ENCODE results near the gene TMEM250.

The TMEM250 gene

DNA sequence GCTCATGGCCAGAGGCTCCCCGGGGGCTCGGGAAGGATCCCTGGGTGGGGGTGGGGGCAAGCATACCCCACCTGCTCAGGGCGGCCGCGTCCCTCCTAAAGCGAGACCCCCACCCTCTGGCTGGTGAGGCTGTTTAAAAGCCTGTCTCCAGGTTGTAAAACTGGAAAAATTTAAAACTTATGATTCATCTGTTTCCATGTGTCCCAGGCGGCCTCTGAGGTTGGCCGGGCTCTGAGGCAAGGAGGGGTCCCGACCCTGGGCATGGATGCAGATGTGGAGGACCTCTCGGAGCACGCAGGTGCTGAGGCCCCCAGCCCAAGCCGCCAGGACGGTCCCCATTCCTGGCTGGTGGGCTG lies 24.2 kb upstream of the TMEM250 start:
- TF ChIP-seq, protein P1, sequence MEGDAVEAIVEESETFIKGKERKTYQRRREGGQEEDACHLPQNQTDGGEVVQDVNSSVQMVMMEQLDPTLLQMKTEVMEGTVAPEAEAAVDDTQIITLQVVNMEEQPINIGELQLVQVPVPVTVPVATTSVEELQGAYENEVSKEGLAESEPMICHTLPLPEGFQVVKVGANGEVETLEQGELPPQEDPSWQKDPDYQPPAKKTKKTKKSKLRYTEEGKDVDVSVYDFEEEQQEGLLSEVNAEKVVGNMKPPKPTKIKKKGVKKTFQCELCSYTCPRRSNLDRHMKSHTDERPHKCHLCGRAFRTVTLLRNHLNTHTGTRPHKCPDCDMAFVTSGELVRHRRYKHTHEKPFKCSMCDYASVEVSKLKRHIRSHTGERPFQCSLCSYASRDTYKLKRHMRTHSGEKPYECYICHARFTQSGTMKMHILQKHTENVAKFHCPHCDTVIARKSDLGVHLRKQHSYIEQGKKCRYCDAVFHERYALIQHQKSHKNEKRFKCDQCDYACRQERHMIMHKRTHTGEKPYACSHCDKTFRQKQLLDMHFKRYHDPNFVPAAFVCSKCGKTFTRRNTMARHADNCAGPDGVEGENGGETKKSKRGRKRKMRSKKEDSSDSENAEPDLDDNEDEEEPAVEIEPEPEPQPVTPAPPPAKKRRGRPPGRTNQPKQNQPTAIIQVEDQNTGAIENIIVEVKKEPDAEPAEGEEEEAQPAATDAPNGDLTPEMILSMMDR (IDR thresholded peaks at IDR 0.05; ENCODE audit: low read depth, low read length, missing control alignments), result no peak
- DNase-seq (ENCODE audit: low read depth), result no peak
- no peak overlapping the region for H3K4me3 ChIP-seq (ENCODE audit: low read depth, low read length)

DNA sequence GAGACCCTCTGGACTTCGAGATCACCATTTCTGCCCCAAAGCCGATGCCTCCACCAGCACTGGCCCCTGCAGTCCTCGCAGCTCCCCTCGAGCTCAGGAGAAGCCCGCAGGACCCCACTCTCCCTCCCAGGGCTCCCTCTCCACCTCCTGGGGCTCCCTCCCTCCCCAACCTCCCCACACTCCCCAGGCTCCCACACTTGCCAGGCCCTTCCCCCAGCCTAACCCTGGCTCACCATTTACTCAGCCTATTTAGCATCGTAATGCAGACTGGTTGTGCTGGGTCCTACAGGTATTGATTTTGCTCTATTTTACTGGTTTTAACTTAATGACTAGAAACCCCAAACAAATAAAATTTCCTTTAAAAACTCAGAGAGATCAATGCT lies 23.7 kb upstream of the TMEM250 start:
- H3K4me3 ChIP-seq (ENCODE audit: low read depth, low read length), result no peak overlapping the region
- no peak for DNase-seq (ENCODE audit: low read depth)
- TF ChIP-seq, protein P1 (IDR thresholded peaks at IDR 0.05; ENCODE audit: low read depth, low read length, missing control alignments), result no peak

DNA sequence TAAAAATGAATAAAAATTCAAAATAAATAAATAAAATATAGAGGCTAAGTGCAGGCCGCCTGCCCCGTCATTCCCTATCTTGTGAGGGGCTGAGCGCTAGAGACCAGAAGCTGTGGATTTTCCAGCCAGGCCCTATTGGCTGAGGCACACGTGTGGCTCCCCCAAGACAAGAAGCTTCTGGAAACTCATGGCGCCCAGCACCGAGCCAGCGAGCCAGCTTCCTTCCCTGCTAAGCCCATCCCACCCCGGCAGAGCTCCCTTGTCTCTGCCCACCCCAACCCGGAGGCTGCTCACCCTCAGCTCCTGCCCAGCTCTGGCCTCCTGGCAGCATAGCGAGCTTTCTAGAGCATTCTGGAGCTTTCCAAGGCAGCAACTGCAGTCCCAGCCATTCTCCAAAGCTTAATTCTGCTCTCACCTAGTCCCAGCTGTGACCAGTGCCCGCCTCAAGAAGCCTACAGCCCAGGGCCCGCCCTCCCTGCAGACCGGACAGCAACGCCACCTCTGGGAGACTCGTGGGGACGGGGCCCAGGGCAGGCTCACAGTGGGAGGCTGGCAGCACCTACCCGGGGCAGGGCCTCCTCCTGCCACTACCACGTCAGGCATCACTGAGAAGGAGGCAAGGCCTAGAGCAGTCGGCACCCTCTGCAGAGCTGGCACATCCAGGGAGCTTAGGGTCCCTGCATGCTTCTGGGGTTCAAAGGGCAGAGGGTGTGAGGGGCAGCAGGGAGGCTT lies 23.2 kb upstream of the TMEM250 start:
- TF ChIP-seq, protein P1 (IDR thresholded peaks at IDR 0.05; ENCODE audit: low read depth, low read length, missing control alignments), result no peak
- DNase-seq (ENCODE audit: low read depth), result no peak
- H3K4me3 ChIP-seq (ENCODE audit: low read depth, low read length), result no peak overlapping the region

DNA sequence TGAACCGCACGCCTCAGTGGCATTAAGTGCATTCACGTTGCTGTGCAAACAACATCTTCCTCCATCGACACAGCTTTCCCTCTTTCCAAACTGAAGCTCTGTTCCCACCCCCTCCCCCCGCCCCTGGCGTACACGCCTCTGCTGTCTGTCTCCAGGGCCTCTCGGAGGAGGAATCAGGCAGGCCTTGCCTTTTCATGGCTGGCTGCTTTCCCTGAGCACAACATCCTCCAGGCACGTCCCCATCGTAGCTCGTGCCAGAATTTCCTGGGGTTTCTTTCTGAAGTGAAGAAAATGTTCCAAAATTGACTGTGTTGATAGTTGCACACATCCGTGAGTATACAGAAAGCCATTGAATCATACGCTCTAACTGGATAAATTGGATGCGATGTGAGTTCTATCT lies 22.3 kb upstream of the TMEM250 start:
- TF ChIP-seq, protein P1 (IDR thresholded peaks at IDR 0.05; ENCODE audit: low read depth, low read length, missing control alignments), result no peak
- DNase-seq (ENCODE audit: low read depth), result no peak
- H3K4me3 ChIP-seq (ENCODE audit: low read depth, low read length), result no peak overlapping the region

DNA sequence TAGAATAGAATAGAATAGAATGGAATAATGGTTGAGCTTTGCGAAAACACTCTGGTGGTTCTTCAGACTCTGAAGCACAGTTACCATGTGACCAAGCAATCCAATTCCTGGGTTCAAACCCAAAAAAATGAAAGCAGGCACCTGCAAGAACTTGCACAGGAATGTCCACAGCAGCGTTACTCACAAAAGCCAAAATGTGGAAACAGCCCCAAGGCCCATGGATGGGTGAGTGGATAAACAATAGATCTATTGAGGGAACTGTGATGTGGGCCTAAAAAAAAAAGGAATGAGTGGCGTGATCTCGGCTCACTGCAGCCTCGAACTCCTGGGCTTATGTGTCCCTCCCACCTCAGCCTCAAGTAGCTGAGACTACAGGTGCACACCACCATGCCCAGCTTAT lies 21.4 kb upstream of the TMEM250 start:
- H3K4me3 ChIP-seq (ENCODE audit: low read depth, low read length), result no peak overlapping the region
- no peak for DNase-seq (ENCODE audit: low read depth)
- TF ChIP-seq, protein P1 (IDR thresholded peaks at IDR 0.05; ENCODE audit: low read depth, low read length, missing control alignments), result no peak

DNA sequence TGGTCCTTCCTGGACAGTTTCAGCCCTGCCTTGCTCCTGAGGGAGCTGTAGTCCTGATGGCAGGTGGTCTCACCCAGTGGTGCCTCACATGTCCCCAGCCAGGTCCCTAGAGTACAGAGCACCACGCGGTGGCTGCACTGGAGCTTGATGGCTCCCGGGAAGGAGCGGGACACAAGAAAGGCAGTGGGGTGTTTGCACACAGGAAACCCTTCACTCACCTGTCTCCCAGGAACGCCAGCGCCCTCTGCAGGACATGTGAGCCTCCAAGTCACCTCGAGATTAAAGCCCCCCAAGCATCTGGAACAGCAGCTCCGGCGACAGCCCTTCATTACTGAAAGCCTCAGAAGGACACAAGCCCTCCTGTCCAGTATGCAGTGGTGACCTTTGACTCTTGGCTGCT lies 19.9 kb upstream of the TMEM250 start:
- TF ChIP-seq, protein P1 (IDR thresholded peaks at IDR 0.05; ENCODE audit: low read depth, low read length, missing control alignments), result peak; percentile 68
- H3K4me3 ChIP-seq (ENCODE audit: low read depth, low read length), result no peak overlapping the region
- DNase-seq (ENCODE audit: low read depth), result no peak
